Activated CD4-positive, alpha-beta T cell treated with anti-CD3 and anti-CD28 coated beads, Interleukin-2, amount 10 ng/mL, durations not matched to agents 7 days and 5 days (primary cell): ENCODE results near the gene PDE4D. TPM values are rescaled to one million over a fixed set of nuclear protein-coding genes. Genes with fewer than 3 reads are reported as not detected.
"Not testable (repeated sequence)": the region's sequence is repeated elsewhere in the genome, so short reads cannot be mapped to it uniquely, and the experiment has no call there.

Experiments used
- CTCF ChIA-PET: fragments of 350-600 bp; sonication (Branson Sonifier 250); formaldehyde crosslinking; loops from one replicate; lab custom pipeline; 2021; ENCODE audit warnings: antibody characterized with exemption; lab: Charles Lee
- POLR2A ChIA-PET: fragments of 350-600 bp; sonication (Branson Sonifier 250); formaldehyde crosslinking; loops from one replicate; lab custom pipeline; 2021; ENCODE audit warnings: antibody characterized with exemption; lab: Charles Lee
- DNase-seq: peaks from one replicate; pipeline ENCODE4 v3.0.0-alpha.2; 2020
- H3K27ac Mint-ChIP-seq: one replicate; pipeline ENCODE4 v1.8.0; 2021; ENCODE audit warnings: mild to moderate bottlenecking, moderate library complexity, mixed read lengths
- H3K27me3 Mint-ChIP-seq: one replicate; pipeline ENCODE4 v1.8.0; 2021; ENCODE audit warnings: mixed read lengths
- H3K36me3 Mint-ChIP-seq: one replicate; pipeline ENCODE4 v1.8.0; 2021; ENCODE audit warnings: low read depth, mixed read lengths
- H3K4me1 Mint-ChIP-seq: one replicate; pipeline ENCODE4 v1.8.0; 2021; ENCODE audit warnings: mixed read lengths
- H3K4me3 Mint-ChIP-seq: one replicate; pipeline ENCODE4 v1.8.0; 2021; ENCODE audit warnings: mild to moderate bottlenecking, moderate library complexity, mixed read lengths
- H3K9me3 Mint-ChIP-seq: one replicate; pipeline ENCODE4 v1.8.0; 2021; ENCODE audit warnings: mixed read lengths
- total RNA-seq, 2 experiments: library from RNA; stranded (reverse); gene quantifications; one replicate each; pipeline ENCODE4 v1.2.3, GENCODE V29; 2021

Gene PDE4D
- total RNA-seq, 2 experiments from 2014 or later, result 62.0 to 67.8 TPM

GRCh38 chr5:59065554-59065953 is 828.0 kb downstream of the PDE4D start:
- POLR2A ChIA-PET, result no interaction called here
- Mint-ChIP-seq H3K4me1 (no peaks in the 10 kb centered on the region), H3K4me3 (no peak overlapping the region), H3K27ac (no peak overlapping the region), H3K27me3 (peaks cover 3% of the 10 kb centered on the region), H3K9me3 (peaks cover 3% of the 10 kb centered on the region), H3K36me3 (no peaks in the 10 kb centered on the region)
- DNase-seq, result no peak
- CTCF ChIA-PET, result no interaction called here

- ChIA-PET POLR2A (no interaction called here), CTCF (interaction anchor here (1.0 kb wide), 1 partner anchor 27 kb away, joined by 3 read pairs; no protein-coding TSS in a partner anchor)
- no peak overlapping the region for H3K4me3 Mint-ChIP-seq
- no peak overlapping the region for H3K27ac Mint-ChIP-seq
- no peak for DNase-seq
- no peaks in the 10 kb centered on the region for H3K36me3 Mint-ChIP-seq
- H3K27me3 Mint-ChIP-seq, result peaks cover 4% of the 10 kb centered on the region
- peaks cover 3% of the 10 kb centered on the region for H3K9me3 Mint-ChIP-seq
- no peaks in the 10 kb centered on the region for H3K4me1 Mint-ChIP-seq
Observed at GRCh38 chr5:59064293-59064692, 829.2 kb downstream of the PDE4D start.

GRCh38 chr5:59062986-59063683 is 830.4 kb downstream of the PDE4D start:
- Mint-ChIP-seq H3K9me3 (peaks cover 3% of the 10 kb centered on the region), H3K4me1 (no peaks in the 10 kb centered on the region), H3K27me3 (peaks cover 6% of the 10 kb centered on the region), H3K4me3 (no peak overlapping the region), H3K27ac (no peak overlapping the region), H3K36me3 (no peaks in the 10 kb centered on the region)
- DNase-seq, result no peak
- ChIA-PET CTCF (no interaction called here), POLR2A (no interaction called here)

GRCh38 chr5:59061377-59061776 is 832.1 kb downstream of the PDE4D start:
- Mint-ChIP-seq H3K4me1 (no peaks in the 10 kb centered on the region), H3K27ac (no peak overlapping the region), H3K36me3 (no peaks in the 10 kb centered on the region), H3K27me3 (peaks cover 9% of the 10 kb centered on the region), H3K4me3 (no peak overlapping the region), H3K9me3 (peaks cover 3% of the 10 kb centered on the region)
- ChIA-PET POLR2A (no interaction called here), CTCF (interaction anchor here (2.1 kb wide), 1 partner anchor 10 kb away, joined by 5 read pairs; no protein-coding TSS in a partner anchor)
- no peak for DNase-seq

- peaks cover 17% of the 10 kb centered on the region for H3K27me3 Mint-ChIP-seq
- H3K36me3 Mint-ChIP-seq, result no peaks in the 10 kb centered on the region
- no peak overlapping the region for H3K27ac Mint-ChIP-seq
- no peak overlapping the region for H3K4me3 Mint-ChIP-seq
- no peaks in the 10 kb centered on the region for H3K4me1 Mint-ChIP-seq
- CTCF ChIA-PET, result interaction anchor here (1.0 to 1.2 kb wide), 2 partner anchors 16 to 32 kb away, joined by 3 read pairs; no protein-coding TSS in a partner anchor
- POLR2A ChIA-PET, result no interaction called here
- no peaks in the 10 kb centered on the region for H3K9me3 Mint-ChIP-seq
- DNase-seq, result no peak
Observed at GRCh38 chr5:59058969-59059687, 834.4 kb downstream of the PDE4D start.

GRCh38 chr5:59058237-59058636 is 835.3 kb downstream of the PDE4D start:
- ChIA-PET CTCF (interaction anchor here (1.0 to 1.6 kb wide), 2 partner anchors 12 to 14 kb away, joined by 3 to 5 read pairs; no protein-coding TSS in a partner anchor), POLR2A (no interaction called here)

GRCh38 chr5:59056599-59056998 is 836.9 kb downstream of the PDE4D start:
- H3K27ac Mint-ChIP-seq, H3K9me3 Mint-ChIP-seq, DNase-seq, H3K36me3 Mint-ChIP-seq, H3K4me1 Mint-ChIP-seq, POLR2A ChIA-PET, H3K4me3 Mint-ChIP-seq: not testable (repeated sequence)
- CTCF ChIA-PET, result interaction anchor here (1.6 to 1.7 kb wide), 3 partner anchors 9 to 15 kb away, joined by 3 to 5 read pairs (median 5); no protein-coding TSS in a partner anchor
- H3K27me3 Mint-ChIP-seq, result peaks cover 14% of the 10 kb centered on the region

More at GRCh38 chr5:59058237-59058636, 835.3 kb downstream of the PDE4D start:
- Mint-ChIP-seq H3K9me3 (no peaks in the 10 kb centered on the region), H3K27ac (no peak overlapping the region), H3K27me3 (peaks cover 17% of the 10 kb centered on the region), H3K36me3 (no peaks in the 10 kb centered on the region), H3K4me3 (no peak overlapping the region), H3K4me1 (no peaks in the 10 kb centered on the region)
- DNase-seq, result no peak

- Mint-ChIP-seq H3K27ac (no peak overlapping the region), H3K4me1 (no peaks in the 10 kb centered on the region), H3K36me3 (no peaks in the 10 kb centered on the region), H3K4me3 (no peak overlapping the region), H3K27me3 (peaks cover 14% of the 10 kb centered on the region), H3K9me3 (no peaks in the 10 kb centered on the region)
- CTCF ChIA-PET, result interaction anchor here (0.7 to 1.7 kb wide), 3 partner anchors 8 to 14 kb away, joined by 3 to 5 read pairs (median 3); no protein-coding TSS in a partner anchor
- DNase-seq, result no peak
- POLR2A ChIA-PET, result no interaction called here
Observed at GRCh38 chr5:59055745-59056448, 837.6 kb downstream of the PDE4D start.

- CTCF ChIA-PET, result no interaction called here
- no peak overlapping the region for H3K4me3 Mint-ChIP-seq
- H3K4me1 Mint-ChIP-seq, result no peaks in the 10 kb centered on the region
- no peaks in the 10 kb centered on the region for H3K36me3 Mint-ChIP-seq
- H3K27me3 Mint-ChIP-seq, result peaks cover 14% of the 10 kb centered on the region
- POLR2A ChIA-PET, result no interaction called here
- H3K27ac Mint-ChIP-seq, result no peak overlapping the region
- DNase-seq, result no peak
- no peaks in the 10 kb centered on the region for H3K9me3 Mint-ChIP-seq
Observed at GRCh38 chr5:59054963-59055528, 838.5 kb downstream of the PDE4D start.

- POLR2A ChIA-PET, result no interaction called here
- Mint-ChIP-seq H3K27me3 (peaks cover 13% of the 10 kb centered on the region), H3K9me3 (no peaks in the 10 kb centered on the region), H3K4me3 (no peak overlapping the region), H3K4me1 (no peaks in the 10 kb centered on the region), H3K27ac (no peak overlapping the region), H3K36me3 (no peaks in the 10 kb centered on the region)
- no peak for DNase-seq
- CTCF ChIA-PET, result interaction anchor here (1.1 to 1.4 kb wide), 2 partner anchors 9 kb away, joined by 3 read pairs; no protein-coding TSS in a partner anchor
Observed at GRCh38 chr5:59051951-59052350, 841.6 kb downstream of the PDE4D start.

GRCh38 chr5:59049095-59049494 is 844.4 kb downstream of the PDE4D start:
- no peaks in the 10 kb centered on the region for H3K4me1 Mint-ChIP-seq
- POLR2A ChIA-PET, result no interaction called here
- peaks cover 3% of the 10 kb centered on the region for H3K36me3 Mint-ChIP-seq
- peaks cover 2% of the 10 kb centered on the region for H3K27me3 Mint-ChIP-seq
- CTCF ChIA-PET, result interaction anchor here (1.2 kb wide), 1 partner anchor 16 kb away, joined by 3 read pairs; no protein-coding TSS in a partner anchor
- DNase-seq, result no peak
- no peak overlapping the region for H3K27ac Mint-ChIP-seq
- peaks cover 3% of the 10 kb centered on the region for H3K9me3 Mint-ChIP-seq
- H3K4me3 Mint-ChIP-seq, result no peak overlapping the region
